Measurements from ENCODE around the gene CPT1A. TPM values are rescaled to one million over a fixed set of nuclear protein-coding genes. Genes with fewer than 3 reads are reported as not detected.

CPT1A gene
- polyA plus RNA-seq, 12 donors: 7.9 to 20.6 (median 10.9) TPM; not detected in 1

DNA sequence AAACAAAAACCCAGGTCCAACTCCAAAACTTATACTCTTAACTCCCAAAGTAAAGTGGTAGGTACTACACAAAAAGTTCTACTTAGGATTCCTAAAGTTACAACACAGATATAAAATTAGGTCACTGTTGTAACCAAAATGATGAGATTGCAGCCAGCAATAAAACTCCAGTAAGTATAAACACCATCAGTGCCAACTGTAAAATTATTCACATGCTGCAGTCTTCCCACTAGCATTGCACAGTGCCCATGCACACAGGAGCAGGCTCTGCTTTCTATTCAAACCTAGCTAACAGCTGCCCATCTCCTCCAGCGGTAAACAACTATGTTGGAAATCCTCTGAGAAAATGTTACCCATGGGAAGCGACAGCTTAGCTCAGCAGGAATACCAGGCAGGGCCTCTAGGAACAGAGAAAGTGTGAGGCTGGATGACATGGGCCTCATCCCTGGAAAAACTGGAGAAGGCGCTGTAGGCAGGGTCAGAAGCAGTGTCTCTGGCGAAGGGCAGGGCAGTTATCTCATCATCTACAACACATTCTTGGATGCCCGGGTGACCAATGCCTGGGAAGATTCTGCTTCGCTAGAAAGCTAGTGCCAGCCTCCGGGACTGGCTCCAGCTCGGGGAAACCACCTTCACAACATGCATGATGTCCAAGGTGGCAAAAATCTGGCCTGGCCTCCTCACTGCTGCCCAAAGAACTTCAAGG, 9.1 kb downstream of the CPT1A start:
- no peak for DNase-seq

DNA sequence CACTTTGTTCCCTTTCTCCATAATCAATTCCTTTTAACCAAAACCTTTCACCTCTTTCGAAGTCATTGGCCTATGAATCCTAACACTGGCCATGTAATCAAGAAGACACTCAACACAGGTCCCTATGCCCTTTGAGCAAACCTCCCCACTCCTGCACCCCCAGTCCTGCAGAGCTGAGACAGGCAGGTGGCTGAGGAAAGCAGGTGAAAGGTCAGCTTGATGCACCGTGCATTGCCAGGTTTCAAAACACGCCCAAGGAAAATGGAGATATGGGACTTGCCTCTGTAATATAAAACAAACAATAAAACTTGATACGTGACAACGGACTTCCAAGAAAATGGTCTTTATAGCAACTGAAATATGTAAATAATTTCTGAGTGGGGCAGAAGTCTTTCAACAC, 10.6 kb downstream of the CPT1A start:
- DNase-seq: no peak

DNA sequence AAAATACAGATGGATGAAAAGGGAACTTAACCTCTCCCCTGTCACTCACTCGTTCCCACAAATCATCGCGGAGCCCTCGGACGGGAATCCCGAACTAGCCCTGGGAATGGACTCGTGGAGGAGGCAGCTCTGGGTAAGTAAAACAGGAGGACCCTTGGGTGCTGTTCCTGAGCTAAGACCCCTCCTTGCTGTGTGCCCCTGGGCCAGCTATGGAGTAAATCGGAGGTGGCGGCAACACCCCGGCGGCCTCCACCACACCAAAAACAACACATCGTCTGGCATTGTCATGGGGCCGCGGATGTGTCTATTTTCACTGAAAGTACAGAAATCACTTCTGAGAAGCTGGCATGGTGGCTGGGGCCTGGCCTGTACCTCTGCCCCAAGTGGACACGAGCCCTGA, 12.1 kb downstream of the CPT1A start:
- no peak for DNase-seq

DNA sequence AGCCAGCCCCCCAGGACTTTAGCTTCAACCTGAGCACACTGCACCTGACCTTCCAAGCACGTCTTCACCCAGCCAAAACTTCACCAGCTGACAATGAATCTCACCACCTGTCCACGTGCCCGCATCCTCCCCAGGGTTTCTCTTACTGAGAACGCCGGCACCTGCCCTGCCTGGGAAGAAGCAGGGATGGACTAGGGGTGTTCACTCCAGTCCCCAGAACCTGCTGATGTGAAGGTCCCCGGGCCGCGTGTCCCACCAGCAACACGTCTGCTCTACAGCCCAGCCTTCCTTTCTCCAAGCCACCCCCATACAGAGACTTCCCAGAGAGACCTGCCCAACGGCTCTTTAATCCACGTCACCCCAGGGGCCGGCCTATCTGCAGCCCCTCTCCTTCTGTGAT, 12.8 kb downstream of the CPT1A start:
- DNase-seq: no peak

DNA sequence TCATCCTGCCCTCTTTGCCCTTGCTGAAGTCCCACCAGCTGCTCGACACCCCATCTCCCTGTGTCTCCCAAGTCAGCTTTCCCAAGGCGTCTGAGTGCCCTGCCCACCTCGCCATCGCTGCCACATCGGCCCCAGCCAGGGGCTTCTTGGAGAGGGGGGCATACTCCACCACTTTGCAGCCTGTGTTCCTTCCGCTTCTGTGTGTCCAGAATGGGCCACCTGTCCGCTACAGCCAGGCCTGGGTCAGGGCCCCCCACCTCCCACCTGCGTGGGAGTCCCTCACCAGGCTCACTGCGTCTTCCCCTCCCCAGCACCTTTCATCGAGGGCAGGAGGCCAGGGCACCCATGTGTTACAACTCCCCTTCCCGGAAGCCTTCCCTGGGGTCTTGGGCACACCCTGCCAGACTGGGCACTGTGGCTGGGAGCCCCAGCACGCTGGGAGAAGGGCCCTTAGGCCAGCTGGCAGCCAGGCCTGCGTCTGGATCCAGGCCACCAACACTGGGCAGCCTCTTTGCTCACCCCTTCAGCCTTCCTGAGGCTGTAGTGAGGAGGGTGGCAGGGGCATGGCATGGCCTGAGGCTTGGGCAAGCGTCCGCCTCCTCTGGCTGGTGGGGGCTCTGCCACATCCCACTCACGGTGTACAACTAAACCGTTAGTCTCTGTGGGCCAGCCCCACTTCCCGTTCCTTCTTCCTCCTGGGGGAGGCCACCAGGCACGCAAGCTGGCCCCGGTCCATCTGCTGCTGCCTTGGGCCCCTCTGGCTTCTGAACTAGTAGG, 13.4 kb downstream of the CPT1A start:
- no peak for DNase-seq

DNA sequence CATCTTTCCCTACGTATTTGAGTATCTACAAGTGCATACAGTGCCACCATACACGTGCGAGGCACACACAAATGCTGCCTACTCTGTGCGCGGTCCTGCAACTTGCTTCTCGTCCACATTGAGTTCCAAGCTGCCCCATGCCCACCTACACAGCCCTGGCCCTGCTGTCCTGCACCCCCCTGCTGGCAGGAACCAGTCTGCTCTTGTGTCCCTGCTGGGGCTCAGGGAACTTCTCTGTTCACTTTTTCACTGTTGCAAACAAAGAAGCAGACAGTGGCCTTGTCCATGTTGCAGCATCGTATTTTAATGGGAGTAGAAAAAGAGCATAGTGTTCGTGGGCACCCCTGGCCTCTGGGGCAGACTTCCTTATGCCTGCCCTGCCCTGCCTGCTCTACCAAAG, 14.0 kb downstream of the CPT1A start:
- no peak for DNase-seq

DNA sequence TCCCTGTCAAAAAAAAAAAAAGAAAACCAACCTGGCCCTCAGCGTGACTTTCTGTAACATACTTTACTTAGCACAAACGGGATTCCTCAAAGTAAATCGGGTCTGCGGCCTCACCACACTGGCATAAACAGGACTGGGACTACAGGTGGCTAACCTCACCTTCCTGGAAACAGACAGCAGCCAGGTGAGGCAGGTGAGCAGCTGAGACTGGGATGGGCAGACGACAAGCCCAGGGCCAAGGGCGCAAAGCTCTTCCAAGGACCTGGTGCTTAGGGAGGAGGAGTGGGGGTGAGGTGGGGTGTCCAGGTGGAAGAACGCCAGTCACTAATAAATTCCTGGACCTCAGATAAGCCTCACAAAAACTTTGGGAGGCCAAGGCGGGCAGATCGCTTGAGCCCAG, 15.0 kb downstream of the CPT1A start:
- DNase-seq: no peak

DNA sequence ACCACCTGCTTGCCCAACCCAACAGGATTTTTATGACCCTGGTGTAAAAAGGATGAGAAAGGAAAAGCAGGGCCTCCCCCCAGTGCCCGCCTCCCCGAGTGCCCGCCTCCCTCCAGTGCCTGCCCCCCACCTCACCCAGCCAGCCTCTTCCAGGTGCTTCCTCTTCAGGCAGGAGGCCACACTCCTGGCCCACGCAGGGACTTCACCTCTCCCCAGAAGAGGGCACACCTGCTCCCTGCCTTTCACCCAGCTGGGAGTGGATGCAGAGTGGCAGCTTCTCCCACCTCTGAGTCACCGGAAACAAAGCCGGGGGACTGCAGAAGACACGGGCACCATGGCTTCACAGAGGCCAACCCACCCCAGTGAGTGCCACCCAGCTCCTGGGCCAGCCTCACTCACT, 16.1 kb downstream of the CPT1A start:
- DNase-seq: no peak

DNA sequence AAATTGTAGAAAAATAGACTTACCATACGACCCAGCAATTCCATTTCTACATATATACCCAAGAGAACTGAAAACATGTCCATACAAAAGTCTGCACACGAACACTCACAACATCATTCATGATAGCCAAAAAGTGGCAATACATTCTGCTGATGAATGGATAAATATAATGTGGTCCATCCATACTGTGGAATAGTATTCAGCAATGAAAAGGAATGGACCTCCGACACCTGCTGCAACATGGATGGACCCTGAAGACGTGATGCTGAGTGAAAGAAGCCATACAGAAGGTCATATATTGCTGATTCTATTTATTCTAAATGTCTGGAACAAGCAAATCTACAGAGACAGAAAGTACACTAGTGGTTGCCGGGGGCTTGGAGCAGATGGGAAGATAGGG, 19.2 kb downstream of the CPT1A start:
- DNase-seq: no peak

DNA sequence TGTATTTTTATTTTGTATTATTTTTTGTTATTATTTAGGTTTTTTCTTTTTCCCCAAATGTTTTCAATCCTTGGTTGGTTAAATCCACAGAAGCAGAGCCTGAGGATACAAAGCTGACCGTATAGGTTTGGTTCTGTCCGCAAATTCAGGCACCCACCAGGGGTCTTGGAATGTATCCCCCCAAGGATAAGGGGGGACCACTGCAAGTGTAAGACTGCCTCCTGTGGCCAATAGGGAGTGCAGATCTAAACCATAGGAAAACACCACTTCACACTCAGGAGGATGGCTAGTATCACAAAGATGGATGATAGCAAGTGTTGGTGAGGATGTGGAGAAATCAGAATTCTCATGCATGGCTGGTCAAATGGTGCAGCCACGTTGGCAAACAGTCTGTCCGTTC, 20.0 kb downstream of the CPT1A start:
- DNase-seq: no peak

DNA sequence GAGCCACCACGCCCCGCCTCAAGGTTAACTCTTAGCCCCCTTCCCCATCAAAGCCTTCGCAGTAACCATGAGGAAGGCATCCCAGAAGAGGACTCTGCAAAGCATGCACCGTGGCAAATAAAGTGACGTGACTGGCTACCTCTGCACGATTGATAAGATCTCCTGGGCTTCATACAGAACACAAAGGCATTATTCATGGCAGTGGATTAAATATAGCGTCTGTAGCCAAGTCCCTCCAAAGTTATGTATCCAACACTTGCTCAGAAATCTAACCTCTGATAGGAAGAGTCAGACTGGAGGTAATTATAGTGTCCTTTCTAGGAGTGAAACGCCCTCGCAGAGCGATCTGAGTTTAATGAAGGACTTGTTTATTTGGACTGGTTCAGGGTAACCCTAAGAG, 22.4 kb downstream of the CPT1A start:
- no peak for DNase-seq

DNA sequence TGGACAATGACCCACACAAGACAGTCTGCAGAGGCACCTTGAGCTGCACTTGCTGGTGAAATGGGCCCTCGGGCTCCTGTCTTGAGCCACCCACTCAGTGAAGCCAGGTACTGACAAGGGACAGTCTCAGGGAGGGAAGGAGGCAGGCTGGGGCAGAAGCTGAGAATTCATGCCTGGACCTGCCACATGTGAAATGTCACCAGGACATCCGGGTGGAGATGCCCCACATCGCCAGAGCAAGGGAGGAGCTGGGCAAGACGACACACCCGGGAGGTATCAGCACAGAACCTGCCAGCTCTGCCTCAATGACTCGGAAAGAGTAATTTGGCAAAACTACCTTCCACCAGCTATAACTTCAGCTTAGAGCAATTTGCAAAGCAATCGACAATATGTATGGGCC, 23.5 kb downstream of the CPT1A start:
- DNase-seq: no peak

DNA sequence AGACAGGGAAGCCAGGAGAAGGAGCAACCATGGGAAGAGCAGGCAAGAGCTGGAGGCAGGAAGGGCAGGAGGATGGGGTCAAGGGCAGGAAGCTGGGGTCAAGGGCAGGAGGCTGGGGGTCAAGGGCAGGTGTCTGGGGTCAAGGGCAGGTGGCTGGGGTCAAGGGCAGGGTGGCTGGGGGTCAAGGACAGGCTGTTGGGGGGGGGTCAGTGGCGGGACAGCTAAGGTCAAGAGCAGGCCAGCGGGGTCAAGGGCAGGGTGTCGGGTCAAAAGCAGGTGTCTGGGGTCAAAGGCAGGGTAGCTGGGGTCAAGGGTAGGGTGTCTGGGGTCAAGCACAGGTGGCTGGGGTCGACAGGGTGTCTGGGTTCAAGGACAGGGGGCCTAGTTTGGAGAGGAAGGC, 24.2 kb downstream of the CPT1A start:
- DNase-seq: no peak

DNA sequence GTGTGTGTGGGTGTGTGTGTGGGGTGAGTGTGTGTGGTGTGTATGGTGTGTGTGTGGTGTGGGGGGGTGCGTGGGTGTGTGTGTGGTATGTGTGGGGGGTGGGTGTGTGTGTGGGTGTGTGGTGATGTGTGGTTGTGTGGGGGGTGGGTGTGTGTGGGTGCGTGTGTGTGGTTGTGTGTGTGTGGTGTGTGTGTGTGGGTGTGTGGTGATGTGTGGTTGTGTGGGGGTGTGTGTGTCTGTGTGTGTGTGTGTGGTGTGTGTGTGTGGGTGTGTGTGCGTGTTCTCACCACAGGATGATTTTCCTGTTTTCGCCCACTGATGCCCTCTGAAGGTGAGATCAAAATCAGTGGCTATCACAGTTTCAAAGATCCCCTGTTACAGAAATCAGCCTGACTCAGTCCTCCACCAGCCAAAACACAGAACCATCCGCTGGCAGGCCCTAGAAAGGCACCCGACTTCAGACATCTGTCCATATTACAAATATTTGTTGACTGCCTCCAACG, 24.7 kb downstream of the CPT1A start:
- no peak for DNase-seq

DNA sequence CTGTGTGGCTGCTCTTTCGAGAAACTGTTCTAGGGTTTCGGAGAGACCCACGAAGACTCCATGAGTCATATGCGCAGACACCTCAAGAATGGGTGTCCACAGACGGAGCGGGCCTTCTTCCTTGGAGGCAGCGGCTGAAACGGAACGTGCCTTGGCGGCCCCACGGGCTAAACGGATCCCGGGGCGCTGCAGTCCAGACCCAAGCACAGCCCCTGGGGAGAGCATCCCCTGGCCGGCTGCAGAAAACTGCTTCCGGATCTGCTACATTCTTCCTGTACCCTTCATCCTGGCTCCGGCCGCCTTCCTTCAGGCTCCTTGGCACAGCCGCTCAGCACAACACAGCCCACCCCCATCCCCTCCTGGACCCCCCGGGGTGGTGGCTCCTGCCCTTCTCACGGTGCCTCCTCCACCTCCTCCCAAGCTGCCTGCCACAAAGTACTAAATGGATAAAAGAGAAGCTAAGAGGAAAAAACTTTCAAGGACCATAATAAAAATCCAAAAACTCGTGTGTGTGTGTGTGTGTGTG, 25.4 kb downstream of the CPT1A start:
- no peak for DNase-seq

DNA sequence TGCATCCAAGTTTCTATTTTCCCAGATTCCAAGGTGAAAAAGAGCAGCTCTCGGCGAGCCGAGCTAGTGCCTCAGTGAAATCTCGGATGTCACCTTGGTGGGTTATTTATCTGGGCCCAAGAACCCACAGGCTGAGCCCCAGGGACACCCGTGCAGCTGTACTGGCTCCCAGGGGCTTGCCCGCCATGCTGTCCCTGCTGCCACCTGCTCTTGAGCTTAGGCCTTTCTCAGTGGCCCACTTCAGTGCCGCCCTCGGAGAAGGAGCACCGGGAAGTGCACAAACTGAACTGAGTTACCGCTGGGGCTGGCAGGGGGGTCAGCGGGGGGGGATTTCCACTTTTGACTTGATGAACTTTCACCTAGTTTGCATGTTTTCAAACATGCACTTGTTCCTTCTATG, 27.9 kb downstream of the CPT1A start:
- no peak for DNase-seq

DNA sequence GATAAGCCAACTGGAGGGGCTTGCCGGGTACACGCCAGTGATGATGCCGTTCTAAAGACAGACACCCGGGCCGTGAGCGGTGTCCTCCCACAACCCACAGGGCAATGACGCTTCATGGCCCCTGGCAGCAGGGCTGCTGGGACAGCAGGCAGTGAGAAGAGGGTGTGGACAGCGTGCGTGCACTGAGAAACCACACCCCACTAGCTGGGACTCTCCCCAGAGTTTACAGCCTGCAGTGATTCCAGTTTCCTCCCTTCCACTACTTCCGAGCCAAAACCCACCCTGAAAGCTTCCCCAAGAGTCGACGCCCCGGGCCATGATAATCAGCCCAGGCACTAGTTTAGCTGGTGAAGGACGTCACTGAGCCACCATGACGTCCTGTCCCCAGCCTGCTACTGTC, 29.2 kb downstream of the CPT1A start:
- DNase-seq: no peak

DNA sequence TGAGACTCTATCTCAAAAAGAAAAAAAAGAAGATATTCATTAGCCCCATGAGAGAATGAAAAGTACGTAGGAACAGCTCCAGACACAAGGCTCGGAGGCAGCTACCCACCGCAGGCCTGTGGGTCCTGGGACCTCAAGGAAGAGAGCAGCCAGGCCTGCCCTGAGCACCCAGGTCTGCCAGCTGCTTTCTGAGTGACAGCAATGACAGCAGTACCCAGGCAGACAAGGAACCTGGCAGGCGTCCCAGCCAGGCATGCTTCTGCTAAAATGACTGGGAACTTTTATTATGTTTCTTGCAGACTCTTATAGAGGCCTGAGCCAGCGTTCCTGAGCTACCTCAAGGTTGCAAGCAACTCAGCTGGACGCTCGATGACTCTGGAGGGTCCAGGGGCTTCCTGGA, 31.6 kb downstream of the CPT1A start:
- no peak for DNase-seq

DNA sequence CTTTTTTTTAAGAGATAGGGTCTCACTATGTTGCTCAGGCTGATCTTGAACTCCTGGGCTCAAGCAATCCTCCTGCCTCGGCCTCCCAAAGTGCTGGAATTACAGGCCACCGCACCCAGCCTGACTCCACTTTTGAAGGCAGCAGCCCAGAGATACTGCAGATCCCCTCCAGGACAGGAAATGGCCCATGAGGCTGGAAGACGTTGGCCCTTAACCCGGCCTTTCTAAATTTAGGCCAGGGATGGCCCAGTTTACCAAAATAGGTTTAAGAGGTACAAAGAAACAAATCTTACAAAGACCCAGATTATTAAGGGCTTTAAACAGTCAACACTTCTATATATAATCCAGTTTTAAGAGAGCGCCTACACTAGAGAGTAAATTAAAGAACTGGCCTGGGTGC, 32.2 kb downstream of the CPT1A start:
- DNase-seq: no peak

DNA sequence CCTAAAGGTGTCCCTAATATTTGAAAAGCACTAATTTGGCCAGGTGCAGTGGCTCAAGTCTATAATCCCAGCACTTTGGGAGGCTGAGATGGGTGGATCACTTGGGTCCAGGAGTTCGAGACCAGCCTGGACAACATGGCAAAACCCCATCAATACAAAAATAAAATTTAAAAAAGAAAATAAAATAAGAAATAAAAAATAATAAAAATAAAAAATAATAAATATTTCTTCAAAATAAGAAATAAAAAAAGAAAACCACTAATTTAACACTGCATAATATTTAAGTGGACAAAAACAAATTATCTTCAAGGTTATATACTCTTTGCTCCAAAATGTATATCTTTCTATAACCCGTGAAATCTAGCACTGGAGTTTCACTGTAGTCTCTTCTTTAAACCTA, 32.9 kb downstream of the CPT1A start:
- no peak for DNase-seq

DNA sequence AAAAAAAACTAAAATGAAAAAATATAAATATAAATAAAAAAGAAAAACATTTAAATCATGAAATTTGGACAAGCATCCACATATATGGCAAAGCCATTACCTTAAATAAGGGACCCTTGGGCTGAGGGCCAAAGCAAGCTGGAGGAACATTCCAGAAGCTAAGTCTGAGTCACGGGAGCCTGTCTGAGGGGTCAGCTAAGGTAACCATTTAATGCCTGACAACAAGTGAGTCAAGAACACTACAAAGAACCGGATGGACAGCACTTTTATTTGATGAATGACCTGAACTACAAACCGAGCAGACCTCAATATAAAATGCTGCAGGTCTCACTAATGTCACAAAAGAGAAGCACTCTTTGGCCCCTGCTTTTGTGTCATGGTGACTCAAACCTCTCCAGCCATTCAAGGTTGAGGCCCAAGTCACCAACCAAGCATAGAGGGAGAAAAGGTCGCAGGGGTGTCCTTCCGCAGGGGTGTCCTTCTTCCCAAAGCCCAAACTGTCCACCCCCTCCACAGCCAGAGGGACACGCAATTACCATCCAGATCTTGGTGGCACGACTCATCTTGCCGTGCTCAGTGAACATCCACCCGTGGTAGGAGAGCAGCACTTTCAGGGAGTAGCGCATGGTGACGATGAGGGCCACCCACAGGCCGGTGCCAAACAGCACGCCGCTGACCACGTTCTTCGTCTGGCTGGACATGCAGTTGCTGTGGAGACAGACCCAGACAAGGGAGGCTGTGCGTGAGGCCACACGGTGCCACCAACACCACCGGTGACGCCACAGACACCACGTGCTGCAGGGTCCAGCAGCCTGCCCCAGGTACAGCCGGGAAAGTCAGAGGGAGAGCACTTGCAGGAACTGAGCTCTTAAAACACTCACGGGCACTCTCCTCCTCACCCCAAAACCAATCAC, 34.5 kb downstream of the CPT1A start:
- no peak for DNase-seq

DNA sequence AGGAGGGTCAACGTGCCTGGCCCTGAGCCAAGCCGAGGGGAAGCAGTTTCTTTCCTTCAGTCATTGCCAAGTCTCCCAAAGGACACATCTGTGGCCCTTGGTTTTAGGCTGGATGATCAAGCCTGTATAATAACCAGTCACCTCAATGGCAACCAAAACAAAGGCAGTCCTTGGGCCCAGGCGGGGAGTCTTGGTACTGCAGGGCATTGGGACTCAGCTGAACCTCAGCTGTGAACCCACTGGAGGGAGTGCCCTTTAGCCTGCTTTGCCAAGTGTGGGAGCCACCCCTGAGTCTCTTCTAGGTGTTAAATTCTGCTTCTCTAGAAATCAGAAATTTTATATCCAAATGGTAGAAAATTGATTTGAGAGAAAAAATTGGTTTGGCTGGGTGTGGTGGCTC, 36.9 kb downstream of the CPT1A start:
- no peak for DNase-seq

All from muscle of arm (tissue), 12 donors.